Cardiac septum (tissue), 1 donor: ENCODE measurements around the gene INAVA. TPM values are rescaled to one million over a fixed set of nuclear protein-coding genes. Genes with fewer than 3 reads are reported as not detected.
"Not testable (repeated sequence)": the region's sequence is repeated elsewhere in the genome, so short reads cannot be mapped to it uniquely, and the experiment has no call there.

ENCODE experiments used
- DNase-seq: peaks from one replicate; pipeline ENCODE4 v3.0.0-alpha.2; 2020; ENCODE audit warnings: low spot score
- intact Hi-C: fragments of 100-400 bp; cut with DNase I; formaldehyde crosslinking; loops from one replicate; pipeline ENCODE4 v1.14.0; 2022
- total RNA-seq: library from RNA; stranded (reverse); fragmentation: NEBNext Ultra II Directional; extraction: Animal tissue kit (Norgen Biotek cat#: 25700); gene quantifications from one replicate; pipeline ENCODE4 v1.2.1, GENCODE V29; 2021
- donor health status: DM: no; HTN: no; CAD: no.

INAVA gene
- total RNA-seq, 1 donor from 2014 or later = 0.27 TPM

DNA sequence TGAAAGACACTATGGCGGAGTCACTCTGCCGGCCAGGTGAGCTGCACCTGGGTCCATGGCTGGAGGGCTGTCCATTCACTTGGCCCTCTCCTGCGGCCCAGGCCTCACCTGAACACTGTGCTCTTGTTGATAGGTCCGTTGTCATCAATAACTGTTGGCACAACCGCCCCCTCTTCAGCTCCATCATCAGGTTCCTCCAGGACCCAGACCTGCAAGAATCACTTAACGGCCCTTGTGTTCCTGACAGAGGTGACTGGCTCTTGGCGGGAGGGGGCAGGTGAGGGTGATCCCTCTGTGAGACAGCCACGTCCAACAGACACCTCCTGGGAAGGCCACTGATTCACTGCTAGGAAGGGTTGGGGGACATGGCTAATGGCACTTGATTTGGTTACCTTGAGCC is 54.9 kb downstream of the INAVA start:
- intact Hi-C loops = no loop called here
- peak; percentile 46 for DNase-seq

DNA sequence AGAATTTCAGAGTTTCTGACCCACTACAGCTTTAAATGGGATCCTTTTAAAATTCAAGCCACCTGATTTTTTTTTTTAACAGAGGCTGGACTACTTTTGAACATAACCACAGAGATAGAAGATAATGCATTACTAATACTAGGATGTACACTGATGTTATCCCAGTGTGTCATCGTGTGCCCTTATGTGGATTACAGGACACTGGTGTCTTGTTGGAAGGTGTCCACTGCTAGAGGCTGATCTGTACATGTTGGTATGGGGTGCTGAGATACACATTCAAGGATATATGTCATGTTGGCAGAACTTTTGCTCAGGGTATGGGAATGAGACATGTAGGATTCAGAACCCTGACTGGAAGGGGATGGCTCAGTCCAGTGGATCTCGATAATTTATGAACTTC is 56.3 kb downstream of the INAVA start:
- peak; percentile 29 for DNase-seq
- intact Hi-C loops = no loop called here

DNA sequence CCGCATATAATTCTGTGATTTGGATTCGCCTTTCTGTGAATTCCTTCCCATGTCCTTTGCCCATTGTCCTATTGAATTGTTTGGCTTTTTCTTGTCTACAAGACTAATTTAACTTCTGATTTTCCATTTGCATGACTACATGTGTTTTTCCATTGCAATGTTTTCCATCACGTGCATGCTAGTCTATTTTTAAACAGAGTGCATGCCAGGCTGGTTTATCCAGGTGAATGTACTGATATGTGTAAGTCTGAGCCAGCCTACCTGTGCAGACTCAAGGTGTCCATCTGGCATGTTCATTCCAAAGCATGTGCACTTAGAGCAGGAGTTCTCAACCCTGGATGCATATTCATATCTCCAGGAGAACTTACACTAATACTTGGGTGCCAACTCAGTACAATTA is 59.7 kb downstream of the INAVA start:
- DNase-seq = peak; percentile 15
- intact Hi-C loops = no loop called here

DNA sequence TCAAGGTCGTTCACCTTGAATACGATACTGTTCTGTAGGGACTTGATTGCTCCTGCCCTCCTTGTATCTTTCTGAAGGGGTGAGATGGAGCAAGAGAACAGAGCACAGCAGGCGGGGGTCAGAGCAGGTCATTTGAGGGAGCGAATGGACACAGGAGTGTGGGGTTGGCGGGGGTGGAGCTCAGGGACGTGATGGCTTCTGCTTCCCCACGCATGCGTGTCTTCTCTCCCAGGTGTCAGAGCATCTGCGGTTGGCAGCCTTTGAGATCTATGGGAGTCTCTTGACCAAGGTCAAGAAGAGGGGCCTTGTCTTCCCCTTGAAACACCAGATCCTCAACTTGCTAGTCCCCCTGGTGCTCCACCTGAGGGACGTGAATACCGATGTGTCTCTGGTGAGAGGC is 63.9 kb downstream of the INAVA start:
- peak; percentile 33 for DNase-seq
- intact Hi-C loops = no loop called here

DNA sequence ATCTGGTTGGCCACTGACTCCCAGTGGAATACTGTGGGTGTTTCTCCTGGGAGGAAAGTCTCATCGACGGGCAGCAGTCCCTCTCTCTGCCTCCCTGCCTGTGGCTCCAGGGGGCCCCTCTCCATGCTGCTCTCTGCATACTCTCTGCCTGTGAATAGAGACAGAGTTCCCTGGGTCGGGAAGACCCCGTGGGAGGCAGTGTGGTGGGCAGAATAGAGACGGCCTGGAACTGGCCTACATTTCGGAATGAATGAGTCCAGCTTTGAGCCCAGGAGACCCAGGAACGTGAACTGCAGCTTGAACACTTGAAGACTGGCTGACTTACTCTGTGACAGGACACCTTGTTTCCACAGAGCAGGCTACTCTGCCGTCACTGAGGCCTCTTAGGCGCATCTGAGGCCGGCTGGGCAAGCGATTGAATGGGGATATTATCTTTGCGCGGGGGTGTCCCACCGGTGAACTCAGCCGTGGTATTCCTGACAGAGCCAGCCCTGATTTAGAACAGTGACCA is 64.8 kb downstream of the INAVA start:
- intact Hi-C loops = no loop called here
- peak; percentile 24 for DNase-seq

DNA sequence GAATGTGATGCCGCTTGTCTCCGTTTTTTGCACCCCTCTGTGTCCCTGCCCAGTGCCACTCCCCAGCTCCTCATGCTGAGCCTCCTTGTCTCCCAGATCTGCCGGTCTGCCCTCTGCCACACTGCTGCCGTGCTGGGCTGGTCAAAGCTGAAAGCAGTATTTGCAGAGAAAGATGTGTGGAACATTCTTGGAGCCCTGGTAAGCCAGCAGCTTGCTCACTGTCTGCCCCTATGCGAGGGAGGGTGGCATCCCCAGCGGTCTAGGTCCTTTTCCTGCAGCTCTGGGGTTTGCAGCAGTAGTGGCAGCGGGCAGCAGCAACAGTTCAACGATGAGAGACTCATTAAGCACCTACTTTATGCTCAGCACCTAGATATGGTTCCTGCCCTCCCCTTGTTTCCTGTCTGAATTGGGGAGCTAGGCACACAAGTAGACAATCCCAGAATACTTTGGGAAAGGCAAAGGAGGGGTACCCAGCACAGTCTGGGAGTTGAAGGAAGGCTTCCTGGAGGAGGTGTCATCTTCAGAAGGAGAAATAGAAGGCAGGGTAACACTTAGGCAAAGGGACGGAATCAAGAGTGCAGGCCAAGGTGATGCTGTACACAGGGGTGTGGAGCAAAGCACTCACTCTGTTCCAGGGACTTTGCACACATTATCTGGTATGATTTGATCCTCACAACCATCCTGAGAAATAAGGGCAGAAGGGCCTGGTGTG is 65.7 kb downstream of the INAVA start:
- intact Hi-C loops = no loop called here
- peak; percentile 27 for DNase-seq

DNA sequence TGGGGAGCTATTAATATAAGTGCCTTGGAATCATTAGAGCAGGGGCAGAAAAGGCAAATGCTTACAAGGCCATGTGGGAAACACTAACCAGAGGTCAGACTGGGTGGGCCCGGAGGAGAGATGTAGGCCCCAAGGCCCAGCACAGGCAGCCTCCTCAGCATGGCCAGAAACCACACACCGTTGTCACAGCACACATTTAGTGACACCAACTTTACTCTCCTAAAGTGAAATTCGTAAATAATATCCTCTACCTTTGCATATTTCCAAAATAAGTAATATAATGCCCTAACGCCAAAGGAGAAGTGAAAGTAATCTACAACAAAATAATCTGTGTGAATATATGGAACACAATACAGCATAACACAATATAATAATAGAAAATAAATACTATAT is 66.2 kb downstream of the INAVA start:
- intact Hi-C loops = no loop called here
- peak; percentile 10 for DNase-seq

DNA sequence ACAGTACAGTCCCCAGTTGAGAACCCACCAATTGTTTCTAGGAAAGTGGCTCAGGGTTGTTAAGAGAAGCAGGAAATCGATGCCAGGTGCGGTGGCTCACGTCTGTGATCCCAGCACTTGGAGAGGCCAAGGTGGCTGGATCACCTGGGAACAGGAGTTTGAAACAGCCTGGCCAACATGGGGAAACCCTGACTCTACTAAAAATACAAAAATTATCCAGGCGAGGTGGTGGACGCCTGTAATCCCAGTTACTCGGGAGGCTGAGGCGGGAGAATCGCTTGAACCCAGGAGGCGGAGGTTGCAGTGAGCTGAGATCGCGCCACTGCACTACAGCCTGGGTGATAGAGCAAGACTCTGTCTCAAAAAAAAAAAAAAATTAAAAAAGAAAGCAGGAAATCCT is 67.5 kb downstream of the INAVA start:
- intact Hi-C loops, DNase-seq: not testable (repeated sequence)

DNA sequence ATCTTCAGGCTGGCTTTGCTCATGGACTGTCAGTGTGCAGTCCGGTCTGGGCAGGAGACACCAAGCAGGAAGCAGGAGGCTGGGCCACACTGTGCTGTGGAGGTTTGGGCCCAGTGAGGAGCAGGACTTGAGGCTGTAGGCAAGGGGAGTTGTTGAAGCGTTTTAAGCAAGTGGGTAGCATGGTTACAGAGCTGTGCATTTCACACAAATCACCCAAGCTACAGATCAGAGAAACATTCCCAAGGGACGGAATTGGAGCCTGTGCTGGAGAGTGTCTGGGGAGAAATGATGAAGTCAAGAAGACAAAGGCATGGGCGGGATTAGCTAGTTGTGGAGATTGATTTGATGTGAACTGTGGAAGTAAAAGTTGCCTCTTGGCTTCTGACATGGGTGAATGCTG is 67.9 kb downstream of the INAVA start:
- peak; percentile 31 for DNase-seq
- intact Hi-C loops = no loop called here

DNA sequence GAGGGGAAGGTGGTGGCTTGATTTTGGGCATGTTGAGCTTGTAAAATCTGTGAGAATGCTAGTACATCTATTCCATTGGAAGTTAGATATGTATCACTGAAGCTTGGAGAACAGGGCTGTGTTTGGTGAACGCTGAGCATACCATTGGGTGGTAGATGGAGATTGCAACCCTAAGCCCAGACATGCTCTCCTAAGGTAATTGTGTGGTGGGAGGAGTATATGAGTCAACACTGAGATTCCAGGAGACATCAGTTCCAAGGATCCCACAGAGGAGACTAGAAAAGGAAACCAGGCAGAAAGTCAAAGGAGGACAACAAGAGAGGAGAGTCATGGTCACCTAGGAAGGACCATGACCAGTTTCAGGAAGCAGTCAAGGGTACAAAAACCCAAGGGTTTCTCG is 68.4 kb downstream of the INAVA start:
- intact Hi-C loops = no loop called here
- DNase-seq = peak; percentile 2

DNA sequence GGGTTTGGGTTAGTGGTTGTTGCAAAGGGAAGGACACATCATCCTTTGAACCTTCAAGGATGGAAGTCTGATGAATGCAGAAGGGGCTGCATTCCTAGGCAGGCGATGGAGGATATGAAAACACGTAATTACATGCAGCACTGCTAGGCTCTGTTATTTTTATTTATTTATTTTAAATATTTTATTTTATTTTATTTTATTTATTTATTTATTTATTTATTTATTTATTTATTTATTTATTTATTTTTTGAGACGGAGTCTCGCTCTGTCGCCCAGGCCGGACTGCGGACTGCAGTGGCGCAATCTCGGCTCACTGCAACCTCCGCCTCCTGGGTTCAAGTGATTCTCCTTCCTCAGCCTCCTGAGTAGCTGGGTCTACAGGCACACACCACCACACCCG is 69.2 kb downstream of the INAVA start:
- DNase-seq = peak; percentile 14
- intact Hi-C loops = not testable (repeated sequence)

Other genes starting within 250 kb of the INAVA start
- gene DDX59, start 225.0 kb upstream of the INAVA start, total RNA-seq = 17.3 TPM
- gene CAMSAP2, start 156.0 kb upstream of the INAVA start, total RNA-seq = 37.9 TPM
- gene GPR25, start 21.9 kb upstream of the INAVA start, total RNA-seq = not detected
- 0.73 TPM for gene KIF21B, start 128.8 kb downstream of the INAVA start, total RNA-seq
- 0.19 TPM for gene CACNA1S, start 217.5 kb downstream of the INAVA start, total RNA-seq
- not detected for gene ASCL5, start 232.3 kb downstream of the INAVA start, total RNA-seq